Liver (tissue), 3 donors: Measurements from ENCODE around the gene NR2F1.

Experiments used
- CTCF ChIP-seq: fragments of 150-350 bp; IDR thresholded peaks from 2 replicates; pipeline ENCODE4 v1.5.1; 2017; ENCODE audit warnings: improper control_type of control experiment, low read depth, low read length; ENCODE audit not compliant: missing input control
- TAF1 ChIP-seq: conservative IDR thresholded peaks from 2 replicates; pipeline ENCODE4 v1.6.1; 2016; ENCODE audit warnings: antibody characterized with exemption, mild to moderate bottlenecking
- TF ChIP-seq, protein P1 (sequence below): IDR thresholded peaks from 2 replicates; pipeline ENCODE4 v1.6.1; 2016; ENCODE audit warnings: antibody characterized with exemption, mild to moderate bottlenecking
- TF ChIP-seq, protein P2 (sequence below): IDR thresholded peaks from 2 replicates; pipeline ENCODE4 v1.6.1; 2016; ENCODE audit warnings: antibody characterized with exemption
- TF ChIP-seq, protein P3 (sequence below): IDR thresholded peaks from 2 replicates; pipeline ENCODE4 v1.6.1; 2016; ENCODE audit warnings: antibody characterized with exemption
- donor health status: healthy.
- donor health status: healthy.

GRCh38 chr5:93603793-93604643 is 21.0 kb downstream of the NR2F1 start:
- TF ChIP-seq, protein P1, sequence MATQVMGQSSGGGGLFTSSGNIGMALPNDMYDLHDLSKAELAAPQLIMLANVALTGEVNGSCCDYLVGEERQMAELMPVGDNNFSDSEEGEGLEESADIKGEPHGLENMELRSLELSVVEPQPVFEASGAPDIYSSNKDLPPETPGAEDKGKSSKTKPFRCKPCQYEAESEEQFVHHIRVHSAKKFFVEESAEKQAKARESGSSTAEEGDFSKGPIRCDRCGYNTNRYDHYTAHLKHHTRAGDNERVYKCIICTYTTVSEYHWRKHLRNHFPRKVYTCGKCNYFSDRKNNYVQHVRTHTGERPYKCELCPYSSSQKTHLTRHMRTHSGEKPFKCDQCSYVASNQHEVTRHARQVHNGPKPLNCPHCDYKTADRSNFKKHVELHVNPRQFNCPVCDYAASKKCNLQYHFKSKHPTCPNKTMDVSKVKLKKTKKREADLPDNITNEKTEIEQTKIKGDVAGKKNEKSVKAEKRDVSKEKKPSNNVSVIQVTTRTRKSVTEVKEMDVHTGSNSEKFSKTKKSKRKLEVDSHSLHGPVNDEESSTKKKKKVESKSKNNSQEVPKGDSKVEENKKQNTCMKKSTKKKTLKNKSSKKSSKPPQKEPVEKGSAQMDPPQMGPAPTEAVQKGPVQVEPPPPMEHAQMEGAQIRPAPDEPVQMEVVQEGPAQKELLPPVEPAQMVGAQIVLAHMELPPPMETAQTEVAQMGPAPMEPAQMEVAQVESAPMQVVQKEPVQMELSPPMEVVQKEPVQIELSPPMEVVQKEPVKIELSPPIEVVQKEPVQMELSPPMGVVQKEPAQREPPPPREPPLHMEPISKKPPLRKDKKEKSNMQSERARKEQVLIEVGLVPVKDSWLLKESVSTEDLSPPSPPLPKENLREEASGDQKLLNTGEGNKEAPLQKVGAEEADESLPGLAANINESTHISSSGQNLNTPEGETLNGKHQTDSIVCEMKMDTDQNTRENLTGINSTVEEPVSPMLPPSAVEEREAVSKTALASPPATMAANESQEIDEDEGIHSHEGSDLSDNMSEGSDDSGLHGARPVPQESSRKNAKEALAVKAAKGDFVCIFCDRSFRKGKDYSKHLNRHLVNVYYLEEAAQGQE: no peak
- TF ChIP-seq CTCF: no peak
- TF ChIP-seq TAF1: no peak
- TF ChIP-seq, protein P2, sequence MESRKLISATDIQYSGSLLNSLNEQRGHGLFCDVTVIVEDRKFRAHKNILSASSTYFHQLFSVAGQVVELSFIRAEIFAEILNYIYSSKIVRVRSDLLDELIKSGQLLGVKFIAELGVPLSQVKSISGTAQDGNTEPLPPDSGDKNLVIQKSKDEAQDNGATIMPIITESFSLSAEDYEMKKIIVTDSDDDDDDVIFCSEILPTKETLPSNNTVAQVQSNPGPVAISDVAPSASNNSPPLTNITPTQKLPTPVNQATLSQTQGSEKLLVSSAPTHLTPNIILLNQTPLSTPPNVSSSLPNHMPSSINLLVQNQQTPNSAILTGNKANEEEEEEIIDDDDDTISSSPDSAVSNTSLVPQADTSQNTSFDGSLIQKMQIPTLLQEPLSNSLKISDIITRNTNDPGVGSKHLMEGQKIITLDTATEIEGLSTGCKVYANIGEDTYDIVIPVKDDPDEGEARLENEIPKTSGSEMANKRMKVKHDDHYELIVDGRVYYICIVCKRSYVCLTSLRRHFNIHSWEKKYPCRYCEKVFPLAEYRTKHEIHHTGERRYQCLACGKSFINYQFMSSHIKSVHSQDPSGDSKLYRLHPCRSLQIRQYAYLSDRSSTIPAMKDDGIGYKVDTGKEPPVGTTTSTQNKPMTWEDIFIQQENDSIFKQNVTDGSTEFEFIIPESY: no peak
- TF ChIP-seq, protein P3, sequence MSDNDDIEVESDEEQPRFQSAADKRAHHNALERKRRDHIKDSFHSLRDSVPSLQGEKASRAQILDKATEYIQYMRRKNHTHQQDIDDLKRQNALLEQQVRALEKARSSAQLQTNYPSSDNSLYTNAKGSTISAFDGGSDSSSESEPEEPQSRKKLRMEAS: no peak
